ENCODE data around the gene TACC2.
A peak's percentile ranks its signal among the peaks of the same experiment; 100 is the strongest.

- TF ChIP-seq CTCF (IDR thresholded peaks at IDR 0.05 in 4 of 5, conservative IDR thresholded peaks at IDR 0.05 in 1 of 5), result no peak
- peak in 1 of 2 donors; percentile 29 for TF ChIP-seq POLR2A (IDR thresholded peaks at IDR 0.05)
Measured at GRCh38 chr10:122019414-122019975, 30.5 kb downstream of the TACC2 start.

All from gastrocnemius medialis (tissue), 4 donors.